Measurements from ENCODE around the gene CST7.

GRCh38 chr20:24993337-24994185 is 44.5 kb downstream of the CST7 start:
- TF ChIP-seq CTCF (IDR thresholded peaks at IDR 0.05; ENCODE audit: low read length) (peak; percentile 27; the same call in 1 of the 2 replicates), EZH2 (IDR thresholded peaks at IDR 0.05; ENCODE audit: borderline replicate concordance, low read length) (no peak)
